ENCODE measurements around the gene DRD5. TPM values are rescaled to one million over a fixed set of nuclear protein-coding genes. Genes with fewer than 3 reads are reported as not detected.
"Not testable (repeated sequence)": the region's sequence is repeated elsewhere in the genome, so short reads cannot be mapped to it uniquely, and the experiment has no call there.

Gene DRD5
- total RNA-seq (2014; rRNA removed; shearing (Covaris generic)): not detected in 2 replicates

GRCh38 chr4:9781343-9782135, at the start of gene DRD5:
DRD5 (plus strand) TSS chr4:9781634; CDS start chr4:9782030, 396 bp downstream.
- no peak within 1 kb of the TSS for H3K27ac ChIP-seq
- no peaks in the 10 kb centered on the region for H3K4me1 ChIP-seq
- H3K4me3 ChIP-seq: no peak within 1 kb of the TSS
- H3K27me3 ChIP-seq: no peaks in the 10 kb centered on the region
- DNase-seq: no peak
- H3K36me3 ChIP-seq: no peaks in the 10 kb centered on the region
- no peaks in the 10 kb centered on the region for H3K9me3 ChIP-seq (replicated peaks)

- H3K4me3 ChIP-seq; H3K27ac ChIP-seq; H3K4me1 ChIP-seq; H3K27me3 ChIP-seq; H3K9me3 ChIP-seq (replicated peaks); H3K36me3 ChIP-seq; DNase-seq: not testable (repeated sequence)
These were observed 49.2 kb upstream of the DRD5 start for GRCh38 chr4:9732256-9732655.

DNA sequence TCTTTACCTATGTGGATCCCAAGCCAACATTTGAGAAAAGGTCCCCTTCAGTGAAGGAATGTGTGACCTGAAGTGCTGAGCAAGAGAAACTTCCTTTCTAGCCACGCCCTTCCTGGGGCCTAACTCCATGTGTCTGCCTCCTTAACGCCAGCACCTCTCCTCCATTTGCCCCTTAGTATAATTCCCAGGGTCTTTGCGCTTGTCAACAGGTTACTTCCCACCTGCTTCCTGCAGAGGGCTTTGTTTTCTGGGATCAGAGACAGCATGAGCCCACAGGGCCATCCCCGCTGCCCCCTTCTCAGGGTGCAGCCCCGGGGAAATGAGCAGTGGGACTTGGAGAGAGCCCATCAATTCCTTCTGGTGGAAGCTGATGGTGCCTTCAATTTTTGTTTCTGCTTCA, 45.9 kb upstream of the DRD5 start:
- no peak for DNase-seq
- no peaks in the 10 kb centered on the region for H3K27me3 ChIP-seq
- no peaks in the 10 kb centered on the region for H3K4me1 ChIP-seq
- H3K4me3 ChIP-seq: no peak overlapping the region
- H3K27ac ChIP-seq: no peak overlapping the region
- no peaks in the 10 kb centered on the region for H3K36me3 ChIP-seq
- no peaks in the 10 kb centered on the region for H3K9me3 ChIP-seq (replicated peaks)

- H3K4me1 ChIP-seq; H3K9me3 ChIP-seq (replicated peaks); H3K36me3 ChIP-seq; H3K27me3 ChIP-seq; DNase-seq; H3K4me3 ChIP-seq; H3K27ac ChIP-seq: not testable (repeated sequence)
These were observed 44.2 kb upstream of the DRD5 start for GRCh38 chr4:9737280-9737679.

- not testable (repeated sequence) for H3K9me3 ChIP-seq (replicated peaks); H3K36me3 ChIP-seq; DNase-seq; H3K27me3 ChIP-seq; H3K4me1 ChIP-seq; H3K4me3 ChIP-seq; H3K27ac ChIP-seq
These were observed 37.6 kb upstream of the DRD5 start for GRCh38 chr4:9743789-9744188.

DNA sequence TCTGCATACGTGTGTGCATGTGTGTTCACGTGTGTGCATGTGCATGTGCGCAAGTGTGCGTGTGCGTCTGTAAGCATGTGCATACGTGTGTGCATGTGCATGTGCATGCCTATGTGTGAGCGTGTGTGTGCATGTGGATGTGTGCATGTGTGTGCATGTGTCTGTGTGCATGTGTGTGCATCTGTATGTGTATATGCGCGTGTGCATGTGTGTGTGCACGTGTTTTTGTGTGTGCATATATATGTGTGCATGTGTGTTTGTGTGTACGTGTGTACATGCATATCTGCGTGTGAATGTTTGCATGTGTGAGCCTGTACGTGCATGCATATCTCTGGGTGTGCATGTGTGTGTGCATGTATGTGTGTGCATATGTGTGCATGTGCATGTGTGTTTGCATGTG, 35.7 kb upstream of the DRD5 start:
- Histone ChIP-seq H3K4me1 (no peaks in the 10 kb centered on the region), H3K36me3 (no peaks in the 10 kb centered on the region), H3K9me3 (replicated peaks) (no peaks in the 10 kb centered on the region), H3K27me3 (no peaks in the 10 kb centered on the region), H3K4me3 (no peak overlapping the region), H3K27ac (no peak overlapping the region)
- DNase-seq: no peak

- no peaks in the 10 kb centered on the region for H3K4me1 ChIP-seq
- H3K27ac ChIP-seq: no peak overlapping the region
- no peak overlapping the region for H3K4me3 ChIP-seq
- DNase-seq: no peak
- H3K27me3 ChIP-seq: no peaks in the 10 kb centered on the region
- no peaks in the 10 kb centered on the region for H3K9me3 ChIP-seq (replicated peaks)
- H3K36me3 ChIP-seq: no peaks in the 10 kb centered on the region
These were observed 22.7 kb upstream of the DRD5 start for GRCh38 chr4:9758641-9759317.

DNA sequence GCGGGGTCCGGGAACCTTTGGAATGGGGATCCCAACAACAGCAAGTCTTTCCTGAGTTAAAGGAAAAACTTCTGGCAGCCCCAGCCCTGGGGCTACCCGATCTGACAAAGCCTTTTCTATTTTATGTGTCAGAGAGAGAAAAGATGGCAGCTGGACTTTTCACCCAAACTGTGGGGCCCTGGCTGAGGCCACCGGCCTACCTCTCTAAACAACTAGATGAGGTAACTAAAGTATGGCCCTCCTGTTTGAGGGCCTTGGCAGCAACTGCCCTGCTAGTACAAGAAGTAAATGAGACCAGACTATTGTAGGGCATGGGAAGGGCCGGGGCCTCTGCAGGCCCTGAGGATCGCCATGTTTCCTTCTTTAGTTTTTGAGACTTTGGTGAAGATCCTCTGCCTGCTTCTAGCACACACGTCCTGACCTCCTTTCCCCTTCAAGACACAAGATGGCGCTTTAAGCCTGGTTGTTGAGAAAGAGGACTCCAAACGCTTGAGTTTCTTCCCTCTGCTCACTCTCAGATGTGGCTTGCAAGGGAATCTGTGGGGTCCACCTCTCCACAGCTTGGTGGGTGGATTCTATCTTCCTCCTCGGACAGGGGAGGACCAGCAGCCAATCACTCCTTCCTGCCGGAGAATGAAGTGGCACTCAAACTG, 18.5 kb upstream of the DRD5 start:
- peak; percentile 27 to 71 for DNase-seq
- Histone ChIP-seq H3K27me3 (no peaks in the 10 kb centered on the region), H3K36me3 (no peaks in the 10 kb centered on the region), H3K4me3 (no peak overlapping the region), H3K9me3 (replicated peaks) (no peaks in the 10 kb centered on the region), H3K27ac (no peak overlapping the region), H3K4me1 (no peaks in the 10 kb centered on the region)

GRCh38 chr4:9764155-9764696, 17.2 kb upstream of the DRD5 start:
- Histone ChIP-seq H3K36me3 (no peaks in the 10 kb centered on the region), H3K27ac (no peak overlapping the region), H3K27me3 (no peaks in the 10 kb centered on the region), H3K9me3 (replicated peaks) (no peaks in the 10 kb centered on the region), H3K4me1 (no peaks in the 10 kb centered on the region), H3K4me3 (no peak overlapping the region)
- no peak for DNase-seq

GRCh38 chr4:9765091-9765490, 16.3 kb upstream of the DRD5 start:
- H3K27me3 ChIP-seq: no peaks in the 10 kb centered on the region
- no peaks in the 10 kb centered on the region for H3K4me1 ChIP-seq
- DNase-seq: peak in 1 of 2 experiments; percentile 27
- H3K27ac ChIP-seq: no peak overlapping the region
- no peak overlapping the region for H3K4me3 ChIP-seq
- no peaks in the 10 kb centered on the region for H3K9me3 ChIP-seq (replicated peaks)
- H3K36me3 ChIP-seq: no peaks in the 10 kb centered on the region

GRCh38 chr4:9769321-9769720, 12.1 kb upstream of the DRD5 start:
- H3K4me3 ChIP-seq: no peak overlapping the region
- no peaks in the 10 kb centered on the region for H3K4me1 ChIP-seq
- H3K27me3 ChIP-seq: no peaks in the 10 kb centered on the region
- no peaks in the 10 kb centered on the region for H3K9me3 ChIP-seq (replicated peaks)
- H3K36me3 ChIP-seq: no peaks in the 10 kb centered on the region
- no peak for DNase-seq
- H3K27ac ChIP-seq: no peak overlapping the region

DNA sequence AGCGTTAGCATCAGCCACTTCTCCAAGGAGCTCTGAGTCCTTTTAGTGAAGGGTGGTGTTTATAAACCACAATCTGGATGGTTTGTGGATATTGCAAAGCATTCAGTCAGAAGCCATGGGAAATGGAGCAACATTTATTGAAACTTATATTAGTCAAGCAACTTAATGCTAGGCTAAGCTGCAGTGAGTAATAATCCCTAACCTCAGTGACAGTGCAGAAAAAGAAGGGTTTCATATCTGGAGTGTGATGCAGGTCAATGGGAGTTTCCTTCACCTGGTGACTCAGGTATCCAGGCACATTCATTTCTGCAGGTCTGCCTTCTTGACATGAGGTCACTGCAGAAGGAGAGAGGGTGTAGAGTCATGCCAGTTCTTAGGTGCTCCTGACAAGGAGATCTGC, 10.4 kb upstream of the DRD5 start:
- no peaks in the 10 kb centered on the region for H3K27me3 ChIP-seq
- H3K4me3 ChIP-seq: no peak overlapping the region
- no peaks in the 10 kb centered on the region for H3K36me3 ChIP-seq
- no peaks in the 10 kb centered on the region for H3K9me3 ChIP-seq (replicated peaks)
- no peak overlapping the region for H3K27ac ChIP-seq
- H3K4me1 ChIP-seq: no peaks in the 10 kb centered on the region
- no peak for DNase-seq

GRCh38 chr4:9773471-9773870, 8.0 kb upstream of the DRD5 start:
- no peaks in the 10 kb centered on the region for H3K36me3 ChIP-seq
- H3K27me3 ChIP-seq: no peaks in the 10 kb centered on the region
- DNase-seq: no peak
- no peaks in the 10 kb centered on the region for H3K4me1 ChIP-seq
- H3K4me3 ChIP-seq: no peak overlapping the region
- H3K9me3 ChIP-seq (replicated peaks): no peaks in the 10 kb centered on the region
- H3K27ac ChIP-seq: no peak overlapping the region

GRCh38 chr4:9782136-9782436, 652 bp downstream of the DRD5 start:
- no peaks in the 10 kb centered on the region for H3K27me3 ChIP-seq
- H3K9me3 ChIP-seq (replicated peaks): no peaks in the 10 kb centered on the region
- H3K4me1 ChIP-seq: no peaks in the 10 kb centered on the region
- H3K27ac ChIP-seq: no peak overlapping the region
- H3K36me3 ChIP-seq: no peaks in the 10 kb centered on the region
- no peak for DNase-seq
- H3K4me3 ChIP-seq: no peak overlapping the region

GRCh38 chr4:9785891-9786290, 4.5 kb downstream of the DRD5 start:
- H3K9me3 ChIP-seq (replicated peaks); H3K27ac ChIP-seq; H3K4me1 ChIP-seq; H3K27me3 ChIP-seq; H3K4me3 ChIP-seq; DNase-seq; H3K36me3 ChIP-seq: not testable (repeated sequence)

Measured in SJCRH30 (cell line).